Activated CD4-positive, alpha-beta T cell treated with anti-CD3 and anti-CD28 coated beads, Interleukin-2, amount 50 U/mL, for 48 hours (primary cell): ENCODE measurements around the gene PITPNM3.

Experiments
- DNase-seq, 2 experiments: peaks; one replicate each; pipeline ENCODE4 v3.0.0-alpha.2; 2020

PITPNM3 gene

DNA sequence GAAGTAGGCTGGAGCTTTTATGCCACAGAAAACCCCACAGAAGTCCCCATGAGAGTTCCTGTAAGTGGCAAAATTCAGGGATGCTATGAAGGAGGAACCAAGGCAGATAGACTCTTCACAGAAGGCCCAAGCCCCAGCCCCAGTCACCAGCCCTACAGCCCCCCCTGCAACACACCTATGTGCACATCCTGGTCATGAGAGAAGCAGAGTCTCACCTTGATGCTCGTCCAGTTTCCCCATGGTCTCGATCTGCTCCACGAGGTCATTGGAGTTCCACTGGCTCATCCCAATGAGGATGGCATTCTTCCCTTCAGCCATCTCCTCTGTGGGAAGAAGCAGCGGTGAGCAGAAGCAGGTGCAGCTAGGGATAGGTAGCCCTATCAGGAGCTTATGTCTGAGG is 31.2 kb downstream of the PITPNM3 start:
- no peak for DNase-seq

GRCh38 chr17:6524520-6524919 is 31.8 kb downstream of the PITPNM3 start:
- DNase-seq, result no peak

DNA sequence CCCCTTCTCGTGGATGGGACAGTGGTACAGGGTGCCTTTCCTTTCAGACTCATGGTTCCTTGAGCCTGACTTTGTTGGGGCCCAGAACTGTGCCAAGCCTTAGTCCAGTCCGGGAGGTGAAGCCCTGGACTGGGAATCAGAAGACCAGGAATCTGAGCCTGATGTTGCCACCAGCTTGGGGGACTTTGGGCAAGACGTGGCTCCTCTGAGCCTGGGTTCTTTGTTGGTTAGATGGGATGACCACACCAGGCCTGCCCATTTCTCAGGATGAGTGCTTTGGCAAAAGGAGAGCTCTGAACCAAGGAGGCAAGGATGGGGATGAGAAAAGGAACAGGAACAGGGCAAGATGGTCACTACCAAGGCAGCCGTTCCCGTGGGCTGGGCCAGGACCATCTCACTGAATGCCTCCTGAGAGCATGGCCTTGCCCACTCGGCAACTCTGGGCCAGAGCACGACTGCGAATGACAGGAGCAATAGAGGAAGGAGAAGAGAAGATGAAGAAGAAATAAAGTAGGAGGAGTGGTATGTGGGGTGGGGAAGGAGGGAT is 32.5 kb downstream of the PITPNM3 start:
- DNase-seq, result no peak

DNA sequence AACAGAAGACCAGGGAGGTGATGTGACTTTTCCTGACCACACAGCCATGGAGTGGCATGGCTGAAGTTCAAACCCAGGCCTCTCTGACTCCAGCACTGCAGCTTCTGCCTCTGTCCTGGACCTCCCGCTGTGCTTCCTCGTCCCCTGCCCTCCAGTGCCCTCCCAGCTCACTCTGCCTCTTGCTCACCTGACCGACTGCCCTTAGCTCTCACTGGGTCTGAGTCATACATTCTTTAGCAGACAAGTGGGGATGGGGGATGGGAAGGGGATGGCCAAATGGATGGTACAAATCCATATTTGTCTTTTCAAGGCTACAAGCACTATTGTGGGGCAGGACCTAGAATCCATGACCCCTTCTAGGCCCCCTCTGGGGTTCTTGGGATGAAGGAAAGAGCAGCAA is 33.0 kb downstream of the PITPNM3 start:
- no peak for DNase-seq

DNA sequence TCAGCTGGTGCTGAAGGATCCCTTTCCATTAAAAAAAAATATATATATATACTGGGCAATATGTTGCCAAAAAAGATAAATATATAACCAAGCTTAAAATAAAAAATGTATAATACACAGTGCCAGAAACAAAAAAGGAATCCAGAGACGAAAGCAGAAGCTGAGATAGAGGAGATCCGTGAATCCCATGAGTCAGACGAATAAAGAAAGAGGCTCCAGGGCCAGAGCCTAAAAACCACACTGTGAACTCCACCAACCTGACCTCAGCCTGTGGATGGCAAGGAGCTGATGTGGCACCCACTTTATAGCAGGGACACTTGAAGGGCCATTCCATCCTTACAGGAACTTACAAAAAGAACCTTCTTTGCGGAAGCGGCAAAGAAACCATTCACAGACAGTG is 34.8 kb downstream of the PITPNM3 start:
- DNase-seq, result no peak

GRCh38 chr17:6517062-6517461 is 39.3 kb downstream of the PITPNM3 start:
- no peak for DNase-seq

DNA sequence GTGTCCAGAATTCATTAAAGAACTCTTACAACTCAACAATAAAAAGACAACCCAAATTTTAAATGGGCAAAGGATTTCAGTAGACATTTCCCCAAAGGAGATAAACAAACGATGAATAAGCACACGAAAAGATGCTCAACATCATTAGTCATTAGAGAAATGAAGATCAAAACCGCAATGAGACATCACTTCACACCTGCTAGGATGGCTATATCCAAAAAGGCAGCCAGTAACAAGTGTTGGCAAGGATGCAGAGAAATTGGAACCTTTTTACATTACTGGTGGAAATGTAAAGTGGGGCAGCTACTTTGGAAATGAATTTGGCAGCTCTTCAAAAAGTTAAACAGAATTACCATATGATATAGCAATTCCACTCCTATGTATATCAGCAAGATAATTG is 42.0 kb downstream of the PITPNM3 start:
- DNase-seq, result no peak

DNA sequence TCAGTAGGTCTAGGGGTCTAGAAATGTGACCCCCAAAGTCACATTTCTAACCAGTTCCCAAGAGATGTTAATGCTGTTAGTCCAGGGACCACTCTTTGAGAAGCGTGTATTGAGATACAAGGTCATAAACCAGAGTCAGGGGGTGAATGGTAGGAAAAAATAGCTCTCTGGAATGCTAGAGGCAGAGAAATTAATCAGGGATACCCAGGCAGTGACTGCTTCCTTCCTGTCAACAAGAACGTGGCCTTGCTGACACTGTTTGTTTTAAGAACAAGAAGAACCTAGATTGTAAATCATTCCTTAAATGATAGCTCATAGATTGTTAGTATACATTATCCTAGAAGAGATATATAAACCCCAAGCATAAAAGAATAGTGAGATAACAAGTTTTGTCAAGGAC is 43.8 kb downstream of the PITPNM3 start:
- no peak for DNase-seq

DNA sequence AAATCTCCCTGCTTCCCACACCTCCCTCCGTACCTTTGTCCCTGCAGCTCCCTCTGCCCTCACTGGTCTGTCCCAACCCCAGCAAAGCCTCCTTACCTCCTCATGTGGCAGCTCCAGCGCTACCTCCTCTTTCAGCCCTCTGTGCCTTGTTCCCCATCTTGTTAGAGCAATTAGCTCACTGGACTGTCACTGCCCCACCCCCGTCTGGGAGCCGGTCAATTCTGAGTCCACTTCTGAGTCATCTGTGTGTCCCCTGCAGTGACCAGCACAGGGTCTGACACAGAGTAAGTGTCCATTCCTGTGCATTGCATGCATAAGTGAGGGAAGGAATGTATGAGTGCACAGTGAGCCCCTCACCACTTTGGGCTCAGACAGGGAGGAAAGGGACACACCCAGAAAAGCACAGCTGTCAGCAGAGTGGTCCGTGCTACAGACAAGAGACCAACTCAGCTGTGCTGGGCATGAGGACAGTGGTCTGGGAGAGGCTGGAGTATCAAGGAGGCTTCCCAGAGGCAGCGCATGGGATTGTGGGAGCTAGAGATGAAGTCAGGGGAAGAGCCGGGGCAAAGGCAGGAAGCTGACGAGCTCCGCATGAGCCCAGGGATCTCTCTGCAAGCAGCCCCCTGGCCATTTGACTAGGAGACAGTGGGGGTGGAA is 45.9 kb downstream of the PITPNM3 start:
- no peak for DNase-seq

- DNase-seq, result no peak
These were observed 46.4 kb downstream of the PITPNM3 start for GRCh38 chr17:6509921-6510320.

GRCh38 chr17:6509031-6509771 is 47.2 kb downstream of the PITPNM3 start:
- DNase-seq, result no peak

GRCh38 chr17:6508519-6509030 is 47.8 kb downstream of the PITPNM3 start:
- DNase-seq, result no peak

DNA sequence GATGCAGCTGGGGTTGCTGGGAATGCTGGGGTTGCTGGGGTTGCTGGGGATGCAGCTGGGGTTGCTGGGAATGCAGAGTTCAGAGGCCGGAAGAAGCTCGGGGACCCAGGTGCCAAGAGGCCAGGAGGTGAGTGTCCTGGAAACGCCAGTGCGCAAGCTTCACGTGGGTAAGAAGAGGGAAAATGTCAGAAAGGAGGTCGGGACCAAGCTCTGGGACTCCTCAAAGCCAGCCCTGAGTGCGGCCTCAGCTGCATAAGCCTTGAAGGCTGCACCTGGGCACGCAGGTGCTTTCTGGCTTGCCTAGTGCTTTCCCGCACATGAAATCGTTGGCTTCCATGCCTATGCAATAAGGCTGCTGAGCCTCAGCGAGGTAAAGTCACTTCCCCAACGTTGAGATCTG is 48.3 kb downstream of the PITPNM3 start:
- no peak for DNase-seq

DNA sequence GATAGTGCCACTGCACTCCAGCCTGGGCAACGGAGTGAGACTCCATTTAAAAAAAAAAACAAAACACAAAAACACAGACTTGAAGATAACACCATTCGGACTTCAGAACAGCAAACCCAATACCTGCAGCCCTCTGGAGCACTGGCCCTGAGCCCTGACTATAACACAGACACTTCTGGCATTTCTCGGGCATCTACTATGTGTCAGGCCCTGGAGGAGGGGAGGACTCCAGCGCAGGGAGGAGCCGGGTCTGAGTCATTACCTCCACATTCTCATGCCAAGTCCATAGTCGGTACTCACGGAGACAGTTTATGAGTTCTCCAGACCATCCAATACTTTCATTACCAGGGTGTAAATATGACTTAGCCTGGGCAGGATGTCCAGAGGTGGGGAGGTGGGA is 48.8 kb downstream of the PITPNM3 start:
- no peak for DNase-seq

DNA sequence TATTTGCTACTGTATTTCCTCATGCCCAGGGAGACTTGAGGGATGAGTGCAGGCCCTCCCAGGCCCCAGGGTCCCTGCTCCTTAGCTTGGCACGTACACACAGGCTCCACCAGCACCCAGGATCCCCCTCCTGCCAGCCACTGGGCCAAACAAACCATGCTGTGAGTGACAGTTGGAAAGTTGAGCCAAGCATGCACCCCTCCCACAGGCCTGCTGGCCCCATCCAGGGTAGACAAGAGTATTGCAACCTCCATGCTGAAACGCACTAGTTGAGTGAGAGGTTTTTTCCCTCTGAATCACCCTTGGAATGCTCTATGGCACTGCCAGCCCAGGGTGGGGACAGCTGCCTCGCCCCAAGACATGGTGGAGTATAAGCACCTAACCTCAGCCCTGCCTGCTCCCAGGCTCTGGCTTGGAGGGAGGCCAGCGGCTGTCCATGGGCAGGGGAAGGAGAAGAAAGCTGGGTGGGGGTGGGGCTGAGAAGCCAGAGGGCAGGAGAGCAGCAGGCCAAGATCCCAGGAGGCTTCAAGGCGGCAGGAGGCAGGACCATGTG is 49.6 kb downstream of the PITPNM3 start:
- no peak for DNase-seq

GRCh38 chr17:6505425-6506142 is 50.8 kb downstream of the PITPNM3 start:
- DNase-seq, result no peak

GRCh38 chr17:6503641-6504195 is 52.6 kb downstream of the PITPNM3 start:
- DNase-seq, result no peak

- DNase-seq, result no peak
These were observed 53.4 kb downstream of the PITPNM3 start for GRCh38 chr17:6502871-6503509.

DNA sequence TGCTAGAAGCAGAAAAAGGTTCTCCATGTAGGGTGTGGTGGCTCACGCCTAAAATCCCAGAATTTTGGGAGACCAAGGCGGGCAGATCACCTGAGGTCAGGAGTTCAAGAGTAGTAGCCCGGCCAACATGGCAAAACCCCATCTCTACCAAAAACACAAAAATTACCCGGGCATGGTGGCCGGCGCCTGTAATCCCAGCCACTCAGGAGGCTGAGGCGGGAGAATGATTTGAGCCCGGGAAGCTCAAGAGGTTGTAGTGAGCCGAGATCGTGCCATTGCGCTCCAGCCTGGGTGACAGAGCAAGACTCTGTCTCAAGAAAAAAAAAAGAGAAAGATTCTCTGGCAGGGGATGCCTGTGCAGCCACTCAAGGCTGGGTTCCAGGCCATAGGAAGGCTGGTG is 54.2 kb downstream of the PITPNM3 start:
- DNase-seq, result no peak

DNA sequence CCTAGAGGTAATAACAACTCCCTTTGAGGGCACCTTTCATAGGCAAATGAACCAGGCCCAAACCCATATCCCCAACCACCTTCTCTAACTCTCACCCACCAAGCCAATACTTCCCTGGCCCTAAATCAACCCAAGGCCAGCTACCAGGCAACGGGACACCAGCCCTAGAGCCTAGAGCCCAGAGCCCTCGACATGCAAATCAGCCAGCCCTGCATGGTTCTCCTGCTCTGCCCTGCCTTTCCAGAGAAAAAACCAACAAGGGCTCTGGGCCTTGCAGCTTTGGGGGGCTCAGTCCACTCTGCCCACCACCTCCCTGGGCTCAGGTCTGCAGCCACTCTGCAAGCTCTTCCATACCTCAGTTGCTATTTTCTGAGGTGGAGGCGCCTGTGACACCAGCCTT is 55.0 kb downstream of the PITPNM3 start:
- DNase-seq, result no peak

- no peak for DNase-seq
These were observed 57.3 kb downstream of the PITPNM3 start for GRCh38 chr17:6498901-6499540.

DNA sequence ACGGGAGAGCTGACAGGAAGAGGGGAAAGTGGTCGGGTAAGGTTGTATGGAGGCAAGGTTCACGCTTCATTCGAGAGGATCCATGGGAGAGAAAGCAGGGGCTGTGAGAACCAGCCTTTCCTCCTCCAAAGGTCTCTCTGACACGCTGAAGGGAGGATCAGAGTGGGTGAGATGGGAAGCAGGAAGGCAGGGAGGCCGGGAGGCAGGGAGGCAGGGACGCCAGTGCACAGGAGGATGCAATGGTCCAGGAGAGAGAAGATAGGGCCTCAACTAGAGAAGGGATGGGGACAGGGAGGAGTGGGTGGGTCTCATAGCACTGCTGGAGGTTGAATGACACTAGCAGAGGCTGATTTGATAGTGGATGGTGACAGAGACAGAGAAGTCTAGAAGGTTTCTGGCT is 58.0 kb downstream of the PITPNM3 start:
- DNase-seq, result no peak
